SU-DHL-6 (cell line): ENCODE measurements around the gene GNA14.

ENCODE experiments used
- H2AFZ ChIP-seq: fragments of 200-600 bp; sonication (generic); 2 replicates; pipeline ENCODE4 v1.6.1; 2014; ENCODE audit warnings: low read depth, mild to moderate bottlenecking, moderate library complexity, mixed read lengths, antibody characterized with exemption, low read length; ENCODE audit not compliant: severe bottlenecking
- H3F3A ChIP-seq: fragments of 200-600 bp; shearing (Covaris generic); 2 replicates; pipeline ENCODE4 v1.6.0; 2016; ENCODE audit warnings: antibody characterized with exemption, mild to moderate bottlenecking; ENCODE audit not compliant: insufficient read depth
- H3K27ac ChIP-seq: fragments of 200-600 bp; sonication (generic); 2 replicates; pipeline ENCODE4 v1.5.1; 2016; ENCODE audit warnings: low read depth, mild to moderate bottlenecking, low read length, moderate library complexity, mixed read lengths
- H3K27me3 ChIP-seq: fragments of 200-600 bp; sonication (generic), shearing (Covaris generic); 2 replicates; pipeline ENCODE4 v1.6.0; 2014; ENCODE audit warnings: mild to moderate bottlenecking, low read length
- H3K36me3 ChIP-seq: fragments of 200-600 bp; sonication (generic); 2 replicates; pipeline ENCODE4 v1.6.1; 2014; ENCODE audit warnings: mild to moderate bottlenecking, low read length, mixed read lengths
- H3K4me2 ChIP-seq: fragments of 300-600, 200-600 bp; shearing (Covaris generic), sonication (generic); 2 replicates; pipeline ENCODE4 v1.6.0; 2014; ENCODE audit warnings: low read length, low read depth, mild to moderate bottlenecking; ENCODE audit not compliant: poor library complexity, severe bottlenecking
- H3K4me3 ChIP-seq: fragments of 200-600 bp; sonication (generic); 2 replicates; pipeline ENCODE4 v1.5.1; 2014; ENCODE audit warnings: antibody characterized with exemption, low read length, mild to moderate bottlenecking, mixed read lengths; ENCODE audit not compliant: insufficient read depth, poor library complexity, severe bottlenecking
- H3K79me2 ChIP-seq: fragments of 200-600 bp; sonication (generic); 2 replicates; pipeline ENCODE4 v1.6.1; 2014; ENCODE audit warnings: mild to moderate bottlenecking, low read length, moderate library complexity; ENCODE audit not compliant: insufficient read depth
- H3K9ac ChIP-seq: fragments of 200-600 bp; sonication (generic); 2 replicates; pipeline ENCODE4 v1.7.0; 2014; ENCODE audit warnings: mild to moderate bottlenecking, low read length
- H3K9me2 ChIP-seq: fragments of 200-600 bp; sonication (generic); replicated peaks from 2 replicates; pipeline ENCODE4 v1.6.1; 2014; ENCODE audit warnings: low read length; ENCODE audit not compliant: insufficient read depth
- H3K9me3 ChIP-seq: fragments of 200-600 bp; sonication (generic); 2 replicates; pipeline ENCODE4 v1.6.1; 2014; ENCODE audit warnings: low read length, mixed read lengths; ENCODE audit not compliant: insufficient read depth
- H4K20me1 ChIP-seq: fragments of 200-600 bp; sonication (generic); 2 replicates; pipeline ENCODE4 v1.6.1; 2014; ENCODE audit warnings: low read depth, mild to moderate bottlenecking, antibody characterized with exemption, low read length, moderate library complexity, mixed read lengths
- CTCF ChIP-seq: fragments of 200-600 bp; sonication (generic); IDR thresholded peaks from one replicate; pipeline ENCODE4 v1.5.1; 2017; ENCODE audit warnings: antibody characterized with exemption, mild to moderate bottlenecking, low read length, moderate library complexity; ENCODE audit not compliant: insufficient read depth, poor library complexity, severe bottlenecking
- EZH2phosphoT487 ChIP-seq: fragments of 200-600 bp; sonication (generic), shearing (Covaris generic); conservative IDR thresholded peaks from 2 replicates; pipeline ENCODE4 v1.6.1; 2018; ENCODE audit warnings: mild to moderate bottlenecking, antibody characterized with exemption, low read length, moderate library complexity, mixed read lengths

The GNA14 gene

GRCh38 chr9:77543131-77543822 is 104.8 kb downstream of the GNA14 start:
- H3K4me2 ChIP-seq: no peak overlapping the region
- H3K27ac ChIP-seq: no peak overlapping the region
- no peak for TF ChIP-seq CTCF
- no peak for TF ChIP-seq EZH2phosphoT487
- H3F3A ChIP-seq: no peaks in the 10 kb centered on the region
- no peaks in the 10 kb centered on the region for H3K79me2 ChIP-seq
- no peaks in the 10 kb centered on the region for H3K9me2 ChIP-seq
- no peak overlapping the region for H2AFZ ChIP-seq
- H3K27me3 ChIP-seq: no peaks in the 10 kb centered on the region
- no peaks in the 10 kb centered on the region; the same call in 1 of the 2 replicates for H3K9me3 ChIP-seq
- H3K4me3 ChIP-seq: no peak overlapping the region
- H3K9ac ChIP-seq: no peak overlapping the region
- H3K36me3 ChIP-seq: no peaks in the 10 kb centered on the region
- no peaks in the 10 kb centered on the region for H4K20me1 ChIP-seq

- Histone ChIP-seq H3K79me2 (no peaks in the 10 kb centered on the region), H3K27me3 (no peaks in the 10 kb centered on the region), H3K9me2 (no peaks in the 10 kb centered on the region), H3K36me3 (no peaks in the 10 kb centered on the region), H3K27ac (no peak overlapping the region), H3K9me3 (no peaks in the 10 kb centered on the region; the same call in 1 of the 2 replicates), H3K4me3 (no peak overlapping the region), H2AFZ (no peak overlapping the region), H3K9ac (no peak overlapping the region), H3K4me2 (no peak overlapping the region), H4K20me1 (no peaks in the 10 kb centered on the region), H3F3A (no peaks in the 10 kb centered on the region)
- TF ChIP-seq CTCF (no peak), EZH2phosphoT487 (no peak)
Observed at GRCh38 chr9:77541600-77541999, 106.5 kb downstream of the GNA14 start.

- H3K4me3 ChIP-seq: no peak overlapping the region
- TF ChIP-seq EZH2phosphoT487: no peak
- TF ChIP-seq CTCF: no peak
- no peaks in the 10 kb centered on the region for H3K27me3 ChIP-seq
- no peaks in the 10 kb centered on the region for H4K20me1 ChIP-seq
- no peaks in the 10 kb centered on the region; the same call in 1 of the 2 replicates for H3K9me3 ChIP-seq
- H3K36me3 ChIP-seq: no peaks in the 10 kb centered on the region
- no peaks in the 10 kb centered on the region for H3F3A ChIP-seq
- H3K27ac ChIP-seq: no peak overlapping the region
- H3K4me2 ChIP-seq: no peak overlapping the region
- no peak overlapping the region for H3K9ac ChIP-seq
- no peaks in the 10 kb centered on the region for H3K79me2 ChIP-seq
- no peaks in the 10 kb centered on the region for H3K9me2 ChIP-seq
- no peak overlapping the region for H2AFZ ChIP-seq
Observed at GRCh38 chr9:77541055-77541454, 107.1 kb downstream of the GNA14 start.
